Panc1 (cell line): ENCODE data around the gene RABGAP1L. TPM values are rescaled to one million over a fixed set of nuclear protein-coding genes. Genes with fewer than 3 reads are reported as not detected.

Experiments
- ATAC-seq: fragments of 200-7000 bp; cut with Tn5 transposase; 2 replicates; pipeline ENCODE4 v1.9.1; 2020; ENCODE audit warnings: mild to moderate bottlenecking, moderate library complexity
- BruUV-seq: library from RNA; stranded (reverse); fragments of 400-500 nt; replicated peaks from 2 replicates; lab custom pipeline; 2021; lab: Mats Ljungman, UMichigan
- CTCF ChIA-PET: fragments of 300-600 bp; sonication (Branson Sonifier 250); formaldehyde crosslinking; loops from one replicate; lab custom pipeline; 2022; ENCODE audit warnings: antibody characterized with exemption; lab: Charles Lee
- POLR2A ChIA-PET: fragments of 300-600 bp; sonication (Branson Sonifier 250); formaldehyde crosslinking; loops from one replicate; lab custom pipeline; 2022; ENCODE audit warnings: antibody characterized with exemption; lab: Charles Lee
- DNase-seq: peaks from one replicate; pipeline ENCODE4 v3.0.0-alpha.2; 2010; ENCODE audit warnings: low read depth, low spot score
- H3K27ac ChIP-seq: 2 replicates; pipeline ENCODE4 v1.5.1; 2011; ENCODE audit warnings: mild to moderate bottlenecking, low read length, inconsistent platforms
- H3K27me3 ChIP-seq: fragments of 200-500 bp; sonication (Bioruptor generic); 2 replicates; pipeline ENCODE4 v1.6.0; 2014; ENCODE audit warnings: low read length, inconsistent platforms; ENCODE audit not compliant: control insufficient read depth, insufficient read depth
- H3K36me3 ChIP-seq: fragments of 200-500 bp; sonication (Bioruptor generic); 2 replicates; pipeline ENCODE4 v1.5.1; 2014; ENCODE audit warnings: inconsistent platforms, mild to moderate bottlenecking, low read length, moderate library complexity; ENCODE audit not compliant: control insufficient read depth, insufficient read depth
- H3K4me1 ChIP-seq: 2 replicates; pipeline ENCODE4 v1.5.1; 2011; ENCODE audit warnings: inconsistent platforms, mild to moderate bottlenecking, low read length, moderate library complexity; ENCODE audit not compliant: control insufficient read depth, insufficient read depth
- H3K4me3 ChIP-seq, 2 experiments: 2 replicates each; pipeline ENCODE4 v1.5.1; 2011 to 2012; ENCODE audit warnings: low read depth in 2 of 2, low read length in 2 of 2, mild to moderate bottlenecking in 2 of 2, inconsistent platforms in 1 of 2, moderate library complexity in 1 of 2
- H3K9me3 ChIP-seq: fragments of 200-500 bp; sonication (Bioruptor generic); 2 replicates; pipeline ENCODE4 v1.5.1; 2014; ENCODE audit warnings: low read depth, mild to moderate bottlenecking, inconsistent platforms, low read length, moderate library complexity; ENCODE audit not compliant: control insufficient read depth, insufficient read depth
- POLR2AphosphoS5 ChIP-seq: IDR thresholded peaks from 2 replicates; pipeline ENCODE4 v1.6.1; 2012; ENCODE audit warnings: mild to moderate bottlenecking, low read depth, low read length, moderate library complexity
- REST ChIP-seq, 2 experiments: IDR thresholded peaks; 2 replicates each; pipeline ENCODE4 v1.6.1; 2011 to 2012; ENCODE audit warnings: low read depth in 2 of 2, control low read depth in 1 of 2, low read length in 1 of 2, mild to moderate bottlenecking in 1 of 2, moderate library complexity in 1 of 2; ENCODE audit not compliant: insufficient read depth in 1 of 2
- in situ Hi-C: cut with HindIII; loops from 2 replicates; pipeline ENCODE4 v1.10.0; 2016; ENCODE audit warnings: low sequenced_read_pairs, low pct_unique_long_range_greater_than_20kb
- intact Hi-C: fragments of 100-400 bp; cut with micrococcal nuclease; formaldehyde crosslinking; loops from one replicate; pipeline ENCODE4 v1.10.0; 2022; ENCODE audit not compliant: unreplicated experiment
- total RNA-seq: library from RNA; stranded (reverse); gene quantifications from one replicate; pipeline ENCODE4 v1.2.1, GENCODE V29; 2021; ENCODE audit not compliant: unreplicated experiment
- TF ChIP-seq, protein P1 (sequence below): fragments of 450-650 bp; IDR thresholded peaks from 2 replicates; pipeline ENCODE4 v1.5.1; 2017; ENCODE audit warnings: mild to moderate bottlenecking

The RABGAP1L gene
- total RNA-seq, 1 experiment from 2014 or later = 37.0 TPM

GRCh38 chr1:174189428-174190062, 30.2 kb downstream of the RABGAP1L start:
- TF ChIP-seq, protein P1, sequence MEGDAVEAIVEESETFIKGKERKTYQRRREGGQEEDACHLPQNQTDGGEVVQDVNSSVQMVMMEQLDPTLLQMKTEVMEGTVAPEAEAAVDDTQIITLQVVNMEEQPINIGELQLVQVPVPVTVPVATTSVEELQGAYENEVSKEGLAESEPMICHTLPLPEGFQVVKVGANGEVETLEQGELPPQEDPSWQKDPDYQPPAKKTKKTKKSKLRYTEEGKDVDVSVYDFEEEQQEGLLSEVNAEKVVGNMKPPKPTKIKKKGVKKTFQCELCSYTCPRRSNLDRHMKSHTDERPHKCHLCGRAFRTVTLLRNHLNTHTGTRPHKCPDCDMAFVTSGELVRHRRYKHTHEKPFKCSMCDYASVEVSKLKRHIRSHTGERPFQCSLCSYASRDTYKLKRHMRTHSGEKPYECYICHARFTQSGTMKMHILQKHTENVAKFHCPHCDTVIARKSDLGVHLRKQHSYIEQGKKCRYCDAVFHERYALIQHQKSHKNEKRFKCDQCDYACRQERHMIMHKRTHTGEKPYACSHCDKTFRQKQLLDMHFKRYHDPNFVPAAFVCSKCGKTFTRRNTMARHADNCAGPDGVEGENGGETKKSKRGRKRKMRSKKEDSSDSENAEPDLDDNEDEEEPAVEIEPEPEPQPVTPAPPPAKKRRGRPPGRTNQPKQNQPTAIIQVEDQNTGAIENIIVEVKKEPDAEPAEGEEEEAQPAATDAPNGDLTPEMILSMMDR = peak; percentile 24; the same call in 1 of the 2 replicates
- no peak for TF ChIP-seq REST (IDR thresholded peaks at IDR 0.05; ENCODE audit: insufficient read depth in 1 of 2, low read depth in 2 of 2, low read length in 1 of 2)
- Histone ChIP-seq H3K4me3 (no peak overlapping the region), H3K4me1 (peaks cover 33% of the 10 kb centered on the region), H3K36me3 (no peaks in the 10 kb centered on the region), H3K27me3 (no peaks in the 10 kb centered on the region), H3K27ac (peak overlapping the region; percentile 1; the same call in 1 of the 2 replicates), H3K9me3 (peaks cover 13% of the 10 kb centered on the region; the same call in 1 of the 2 replicates)
- ChIA-PET POLR2A (interaction anchor here (0.6 kb wide), 1 partner anchor 335 kb away, joined by 5 read pairs; no protein-coding TSS in a partner anchor), CTCF (interaction anchor here (0.6 kb wide), 1 partner anchor 329 kb away, joined by 5 read pairs; no protein-coding TSS in a partner anchor)
- BruUV-seq = no TSS peak
- in situ Hi-C loops = no loop called here
- intact Hi-C loops = no loop called here
- ATAC-seq (0 out of 2 replicates have a peak, but pooled peaks have one; percentile 42), DNase-seq (no peak)

DNA sequence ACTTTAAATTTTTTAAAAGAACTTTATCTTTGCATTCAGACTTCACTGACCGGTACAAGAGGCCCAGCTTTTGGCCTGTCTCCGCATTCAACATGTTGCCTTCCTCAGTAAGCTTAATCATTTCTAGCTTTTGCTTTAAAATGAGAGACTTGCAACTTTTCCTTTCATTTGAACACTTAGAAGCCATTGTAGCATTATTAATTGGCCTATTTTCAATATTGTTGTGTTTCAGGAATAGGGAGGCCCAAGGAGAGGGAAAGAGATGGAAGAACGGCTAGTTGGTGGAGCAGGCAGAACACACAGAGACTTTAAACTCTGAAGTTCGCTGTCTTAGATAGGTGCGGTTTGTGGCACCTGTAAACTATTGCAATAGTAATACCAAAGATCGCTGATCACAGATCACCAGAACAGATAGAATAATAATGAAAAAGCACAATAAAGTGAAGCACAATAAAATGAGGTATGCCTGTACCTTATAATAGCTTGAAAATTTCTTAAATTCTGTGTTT, 31.4 kb downstream of the RABGAP1L start:
- ChIA-PET POLR2A (no interaction called here), CTCF (no interaction called here)
- H3K9me3 ChIP-seq = peaks cover 13% of the 10 kb centered on the region; the same call in 1 of the 2 replicates
- H3K4me3 ChIP-seq = peak overlapping the region in 1 of 2 experiments; percentile 5; a peak in 2 of 4 replicates
- intact Hi-C loops (no loop called here), in situ Hi-C loops (no loop called here)
- no peaks in the 10 kb centered on the region for H3K27me3 ChIP-seq
- BruUV-seq = no TSS peak
- DNase-seq (no peak), ATAC-seq (no peak)
- TF ChIP-seq POLR2AphosphoS5 (no peak), REST (IDR thresholded peaks at IDR 0.05; ENCODE audit: insufficient read depth in 1 of 2, low read depth in 2 of 2, low read length in 1 of 2) (no peak)
- TF ChIP-seq, protein P1 = no peak
- H3K36me3 ChIP-seq = no peaks in the 10 kb centered on the region
- H3K4me1 ChIP-seq = peaks cover 29% of the 10 kb centered on the region
- H3K27ac ChIP-seq = peak overlapping the region; percentile 87
